ENCODE data around the gene OTOP2. TPM values are rescaled to one million over a fixed set of nuclear protein-coding genes. Genes with fewer than 3 reads are reported as not detected.
"Not testable (repeated sequence)": the region's sequence is repeated elsewhere in the genome, so short reads cannot be mapped to it uniquely, and the experiment has no call there.

The OTOP2 gene
- polyA plus RNA-seq, 3 donors, result not detected

- not testable (repeated sequence) for DNase-seq (ENCODE audit: extremely low read depth in 1 of 11, low read depth in 9 of 11, low spot score in 4 of 11)
These were observed 58.7 kb downstream of the OTOP2 start for GRCh38 chr17:74982663-74983313.

Other genes with a start within 250 kb of the OTOP2 start
- gene CD300LF, start 211.3 kb upstream of the OTOP2 start, polyA plus RNA-seq (ENCODE audit: insufficient read length in 3 of 3), result under 1 TPM; 0.28 to 0.83 (median 0.47) TPM
- 1 to 10 TPM; 5.3 to 6.7 (median 6.2) TPM for gene RAB37, start 187.0 kb upstream of the OTOP2 start, polyA plus RNA-seq (ENCODE audit: insufficient read length in 3 of 3)
- 100 to 1,000 TPM; 158 to 197 (median 171) TPM for gene NHERF1, start 175.6 kb upstream of the OTOP2 start, polyA plus RNA-seq (ENCODE audit: insufficient read length in 3 of 3)
- gene NAT9, start 147.9 kb upstream of the OTOP2 start, polyA plus RNA-seq (ENCODE audit: insufficient read length in 3 of 3), result 10 to 100 TPM; 40.8 to 54.9 (median 46.7) TPM
- gene GRIN2C, start 64.4 kb upstream of the OTOP2 start, polyA plus RNA-seq (ENCODE audit: insufficient read length in 3 of 3), result under 1 TPM; 0.16 to 0.36 (median 0.32) TPM
- gene FDXR, start 51.3 kb upstream of the OTOP2 start, polyA plus RNA-seq (ENCODE audit: insufficient read length in 3 of 3), result 1 to 10 TPM; 5.6 to 8.7 (median 8.6) TPM
- gene FADS6, start 30.6 kb upstream of the OTOP2 start, polyA plus RNA-seq (ENCODE audit: insufficient read length in 3 of 3), result under 1 TPM; 0.25 to 0.67 (median 0.29) TPM
- 1 to 10 TPM in 1 of 3 donors, under 1 TPM in 2; 0.56 to 1.2 (median 0.70) TPM for gene USH1G, start 1.0 kb upstream of the OTOP2 start, polyA plus RNA-seq (ENCODE audit: insufficient read length in 3 of 3)
- gene OTOP3, start 11.6 kb downstream of the OTOP2 start, polyA plus RNA-seq (ENCODE audit: insufficient read length in 3 of 3), result not detected
- gene HID1, start 48.5 kb downstream of the OTOP2 start, polyA plus RNA-seq (ENCODE audit: insufficient read length in 3 of 3), result 10 to 100 TPM in 2 of 3 donors, 1 to 10 TPM in 1; 9.2 to 16.8 (median 13.8) TPM
- gene CDR2L, start 63.4 kb downstream of the OTOP2 start, polyA plus RNA-seq (ENCODE audit: insufficient read length in 3 of 3), result 10 to 100 TPM in 1 of 3 donors, 1 to 10 TPM in 2; 8.0 to 11.4 (median 8.8) TPM
- gene MRPL58, start 88.4 kb downstream of the OTOP2 start, polyA plus RNA-seq (ENCODE audit: insufficient read length in 3 of 3), result 10 to 100 TPM; 26.1 to 28.4 (median 27.0) TPM
- gene ATP5PD, start 122.7 kb downstream of the OTOP2 start, polyA plus RNA-seq (ENCODE audit: insufficient read length in 3 of 3), result 100 to 1,000 TPM; 297 to 353 (median 303) TPM
- gene KCTD2, start 123.0 kb downstream of the OTOP2 start, polyA plus RNA-seq (ENCODE audit: insufficient read length in 3 of 3), result 10 to 100 TPM; 28.8 to 32.0 (median 30.2) TPM
- gene SLC16A5, start 163.7 kb downstream of the OTOP2 start, polyA plus RNA-seq (ENCODE audit: insufficient read length in 3 of 3), result 10 to 100 TPM; 22.0 to 38.4 (median 26.1) TPM
- gene ARMC7, start 185.7 kb downstream of the OTOP2 start, polyA plus RNA-seq (ENCODE audit: insufficient read length in 3 of 3), result 10 to 100 TPM; 15.2 to 17.7 (median 15.8) TPM
- 10 to 100 TPM; 46.9 to 70.1 (median 61.7) TPM for gene NT5C, start 207.5 kb downstream of the OTOP2 start, polyA plus RNA-seq (ENCODE audit: insufficient read length in 3 of 3)
- 100 to 1,000 TPM in 2 of 3 donors, 10 to 100 TPM in 1; 98.8 to 104 (median 104) TPM for gene JPT1, start 230.2 kb downstream of the OTOP2 start, polyA plus RNA-seq (ENCODE audit: insufficient read length in 3 of 3)

Measured in renal cortex interstitium (tissue), 11 donors.